Thyroid gland (tissue), 4 donors: Measurements from ENCODE around the gene SYT12. TPM values are rescaled to one million over a fixed set of nuclear protein-coding genes. Genes with fewer than 3 reads are reported as not detected.
"Not testable (repeated sequence)": the region's sequence is repeated elsewhere in the genome, so short reads cannot be mapped to it uniquely, and the experiment has no call there.

ENCODE experiments used
- DNase-seq, 2 donors: peaks; one replicate each; pipeline ENCODE4 v3.0.0-alpha.2; 2019
- H3K27ac ChIP-seq, 3 donors: fragments of 200-600 bp; sonication (generic); 1 replicate in 2 of 3; 2 replicates in 1 of 3; pipeline ENCODE4 v1.5.1; 2016 to 2019; ENCODE audit warnings: mild to moderate bottlenecking in 1 of 3, moderate library complexity in 1 of 3
- H3K27me3 ChIP-seq: fragments of 200-600 bp; sonication (generic); one replicate; pipeline ENCODE4 v1.5.1; 2019
- H3K36me3 ChIP-seq, 2 donors: fragments of 200-600 bp; sonication (generic); one replicate each; pipeline ENCODE4 v1.5.1; 2016 to 2019
- H3K4me1 ChIP-seq, 2 donors: fragments of 200-600 bp; sonication (generic); one replicate each; pipeline ENCODE4 v1.5.1; 2017 to 2019
- H3K4me3 ChIP-seq, 3 donors: fragments of 200-600 bp; sonication (generic); replicated peaks in 1 of 3; 1 replicate in 2 of 3; 2 replicates in 1 of 3; pipeline ENCODE4 v1.5.1; 2016; ENCODE audit warnings: mild to moderate bottlenecking in 1 of 3
- H3K9me3 ChIP-seq: fragments of 200-600 bp; sonication (generic); one replicate; pipeline ENCODE4 v1.5.1; 2017
- POLR2A ChIP-seq, 2 donors: fragments of 450-650 bp; IDR thresholded peaks; one replicate each; pipeline ENCODE4 v1.6.1; 2017; ENCODE audit warnings: antibody characterized with exemption in 2 of 2, mild to moderate bottlenecking in 2 of 2, moderate library complexity in 1 of 2
- WGBS, 2 donors: methylation state at CpG; one replicate each; pipeline ENCODE4 v1.1.5; 2017; 5-methylcytosine and 5-hydroxymethylcytosine counted together
- intact Hi-C: fragments of 100-400 bp; cut with DNase I; formaldehyde crosslinking; loops from one replicate; pipeline ENCODE4 v1.15.1; 2023
- total RNA-seq, 4 donors: library from RNA; depleted of rRNA; stranded (reverse); fragments of >200 nt; gene quantifications; one replicate each; pipeline ENCODE4 v1.2.3, GENCODE V29; 2016
- TF ChIP-seq, protein P1 (sequence below), 6 experiments: fragments of 200-600 bp in 3 of 6; fragments of 450-650 bp in 3 of 6; sonication (generic) in 3 of 6; IDR thresholded peaks; one replicate each; pipeline ENCODE4 v1.5.1; 2016 to 2019; ENCODE audit warnings: antibody characterized with exemption in 6 of 6, mild to moderate bottlenecking in 2 of 6, inconsistent platforms in 1 of 6, moderate library complexity in 1 of 6

Gene SYT12
- total RNA-seq, 4 donors from 2014 or later, result 0.13 to 0.44 (median 0.22) TPM; not detected in 1

DNA sequence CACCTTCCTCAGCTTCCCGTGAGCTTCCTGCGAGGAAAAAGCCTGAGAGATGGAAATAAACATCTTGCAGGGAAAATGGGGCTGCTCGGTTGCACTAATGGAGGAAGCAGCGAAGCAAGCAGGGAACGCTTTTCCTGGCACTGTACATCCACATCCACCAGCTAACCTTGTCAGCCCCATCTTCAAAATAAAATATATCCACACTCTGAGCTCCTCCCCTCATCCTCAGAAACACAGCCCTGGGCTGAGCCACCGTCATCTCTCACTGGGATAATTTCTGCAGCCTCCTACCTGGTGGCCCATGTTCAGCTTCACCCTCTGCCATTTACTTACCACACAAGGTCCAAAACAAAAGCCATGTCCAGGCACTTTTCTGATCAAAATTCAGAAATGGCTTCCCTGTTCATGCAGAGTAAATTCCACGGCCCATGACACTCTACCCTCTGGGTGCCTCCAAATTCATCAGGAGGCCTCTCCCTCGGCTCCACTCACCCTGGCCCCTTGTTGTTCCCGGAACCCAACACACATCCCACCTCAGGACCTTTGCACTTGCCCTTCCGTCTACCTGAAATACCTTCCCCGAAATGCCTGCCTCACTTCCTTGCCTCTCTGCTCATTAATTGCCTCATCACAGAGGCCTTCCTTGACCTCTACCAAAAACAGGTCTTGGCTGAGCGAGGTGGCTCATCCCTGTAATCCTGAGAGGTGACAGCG lies 34.9 kb upstream of the SYT12 start:
- Histone ChIP-seq H3K27me3 (no peaks in the 10 kb centered on the region), H3K9me3 (no peaks in the 10 kb centered on the region), H3K27ac (no peak overlapping the region), H3K36me3 (no peaks in the 10 kb centered on the region), H3K4me1 (no peaks in the 10 kb centered on the region), H3K4me3 (no peak overlapping the region)
- DNase-seq, result no peak
- 74 to 86% methylated on average over 12 to 13 of the region's 13 CpGs for WGBS, 2 donors
- TF ChIP-seq, protein P1, sequence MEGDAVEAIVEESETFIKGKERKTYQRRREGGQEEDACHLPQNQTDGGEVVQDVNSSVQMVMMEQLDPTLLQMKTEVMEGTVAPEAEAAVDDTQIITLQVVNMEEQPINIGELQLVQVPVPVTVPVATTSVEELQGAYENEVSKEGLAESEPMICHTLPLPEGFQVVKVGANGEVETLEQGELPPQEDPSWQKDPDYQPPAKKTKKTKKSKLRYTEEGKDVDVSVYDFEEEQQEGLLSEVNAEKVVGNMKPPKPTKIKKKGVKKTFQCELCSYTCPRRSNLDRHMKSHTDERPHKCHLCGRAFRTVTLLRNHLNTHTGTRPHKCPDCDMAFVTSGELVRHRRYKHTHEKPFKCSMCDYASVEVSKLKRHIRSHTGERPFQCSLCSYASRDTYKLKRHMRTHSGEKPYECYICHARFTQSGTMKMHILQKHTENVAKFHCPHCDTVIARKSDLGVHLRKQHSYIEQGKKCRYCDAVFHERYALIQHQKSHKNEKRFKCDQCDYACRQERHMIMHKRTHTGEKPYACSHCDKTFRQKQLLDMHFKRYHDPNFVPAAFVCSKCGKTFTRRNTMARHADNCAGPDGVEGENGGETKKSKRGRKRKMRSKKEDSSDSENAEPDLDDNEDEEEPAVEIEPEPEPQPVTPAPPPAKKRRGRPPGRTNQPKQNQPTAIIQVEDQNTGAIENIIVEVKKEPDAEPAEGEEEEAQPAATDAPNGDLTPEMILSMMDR (IDR thresholded peaks at IDR 0.05), result no peak
- no peak for TF ChIP-seq POLR2A (IDR thresholded peaks at IDR 0.05)
- intact Hi-C loops, result no loop called here

DNA sequence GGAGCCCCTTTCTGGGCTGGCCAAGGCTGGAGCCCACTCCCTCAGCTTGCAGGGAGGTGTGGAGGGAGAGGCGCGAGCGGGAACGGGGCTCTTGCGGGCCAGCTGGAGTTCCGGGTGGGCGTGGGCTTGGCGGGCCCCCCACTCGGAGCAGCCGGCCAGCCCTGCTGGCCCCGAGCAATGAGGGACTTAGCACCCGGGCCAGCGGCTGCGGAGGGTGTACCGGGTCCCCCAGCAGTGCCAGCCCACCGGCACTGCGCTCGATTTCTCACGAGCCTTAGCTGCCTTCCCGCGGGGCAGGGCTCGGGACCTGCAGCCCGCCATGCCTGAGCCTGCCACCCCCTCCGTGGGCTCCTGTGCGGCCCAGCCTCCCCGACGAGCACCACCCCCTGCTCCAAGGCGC lies 34.2 kb upstream of the SYT12 start:
- H3K36me3 ChIP-seq, H3K27me3 ChIP-seq, DNase-seq, H3K9me3 ChIP-seq, H3K4me1 ChIP-seq, H3K27ac ChIP-seq, H3K4me3 ChIP-seq, intact Hi-C loops: not testable (repeated sequence)
- WGBS, 2 donors, result no CpG with 5 or more reads among the region's 28 CpGs

DNA sequence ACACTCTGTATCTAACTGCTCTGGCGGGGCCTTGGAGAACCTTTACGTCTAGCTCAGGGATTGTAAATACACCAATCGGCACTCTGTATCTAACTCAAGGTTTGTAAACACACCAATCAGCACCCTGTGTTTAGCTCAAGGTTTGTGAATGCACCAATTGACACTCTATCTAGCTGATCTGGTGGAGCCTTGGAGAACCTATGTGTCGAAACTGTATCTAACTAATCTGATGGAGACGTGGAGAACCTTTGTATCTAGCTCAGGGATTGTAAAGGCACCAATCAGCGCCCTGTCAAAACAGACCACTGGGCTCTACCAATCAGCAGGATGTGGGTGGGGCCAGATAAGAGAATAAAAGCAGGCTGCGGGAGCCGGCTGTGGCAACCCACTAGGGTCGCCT lies 33.6 kb upstream of the SYT12 start:
- H3K36me3 ChIP-seq, H3K4me1 ChIP-seq, H3K4me3 ChIP-seq, H3K9me3 ChIP-seq, H3K27ac ChIP-seq, DNase-seq, H3K27me3 ChIP-seq, intact Hi-C loops: not testable (repeated sequence)
- WGBS, 2 donors, result 87 to 89% methylated on average over 8 to 9 of the region's 9 CpGs

DNA sequence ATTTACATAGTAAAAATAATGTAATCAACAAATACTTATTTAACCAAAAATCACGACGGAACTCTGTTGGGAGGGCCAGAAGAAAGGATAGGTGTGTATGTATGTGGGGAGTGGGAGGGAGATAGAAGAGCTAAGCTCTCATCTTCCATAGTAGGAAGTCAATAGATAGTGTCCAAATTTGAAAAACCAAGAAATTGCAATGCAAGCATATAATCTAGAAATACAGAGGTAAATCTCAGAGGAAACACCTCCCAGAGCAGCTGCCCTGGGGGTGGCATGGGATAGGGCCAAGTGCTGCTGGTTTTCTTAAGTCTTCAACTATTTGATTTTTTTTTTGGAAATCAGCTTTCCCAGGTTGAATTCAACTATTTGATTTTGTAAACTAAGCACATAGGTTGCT lies 30.9 kb upstream of the SYT12 start:
- no peak overlapping the region for H3K4me3 ChIP-seq
- 79 to 80% methylated on average over 2 of the region's 2 CpGs for WGBS, 2 donors
- DNase-seq, result no peak
- no peaks in the 10 kb centered on the region for H3K4me1 ChIP-seq
- no peak overlapping the region for H3K27ac ChIP-seq
- no peaks in the 10 kb centered on the region for H3K27me3 ChIP-seq
- intact Hi-C loops, result no loop called here
- TF ChIP-seq POLR2A (IDR thresholded peaks at IDR 0.05), result no peak
- TF ChIP-seq, protein P1 (IDR thresholded peaks at IDR 0.05), result no peak
- H3K36me3 ChIP-seq, result no peaks in the 10 kb centered on the region
- H3K9me3 ChIP-seq, result no peaks in the 10 kb centered on the region

DNA sequence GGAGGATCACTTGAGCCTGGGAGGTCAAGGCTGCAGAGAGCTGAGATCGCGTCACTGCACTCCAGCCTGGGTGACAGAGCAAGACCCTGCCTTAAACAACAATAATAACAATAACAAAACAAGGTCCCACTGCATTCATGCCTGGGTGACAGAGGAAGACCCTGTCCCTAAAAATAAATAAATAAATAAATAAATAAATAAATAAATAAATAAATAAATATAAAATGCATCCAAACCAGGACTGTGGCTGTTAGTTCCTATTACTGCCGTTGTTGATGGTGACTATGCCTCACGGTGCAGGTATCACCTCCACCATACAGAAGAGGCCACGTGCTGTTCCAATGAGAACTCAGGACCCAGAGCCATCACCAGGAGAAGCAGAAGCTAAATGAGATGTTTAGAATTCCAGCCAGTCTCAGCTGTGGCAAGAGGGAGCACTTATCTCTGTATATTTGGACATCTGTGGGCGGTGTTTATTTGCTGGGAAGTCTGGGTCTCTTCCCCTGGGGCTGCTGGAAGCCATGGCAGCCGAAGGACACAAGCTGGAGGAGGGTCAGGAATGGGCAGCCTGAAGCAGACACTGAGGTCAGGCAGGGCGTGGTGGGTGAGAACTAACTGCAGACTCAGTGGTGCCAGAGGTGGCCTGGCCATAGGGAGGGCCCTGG lies 26.2 kb upstream of the SYT12 start:
- no peaks in the 10 kb centered on the region for H3K27me3 ChIP-seq
- no peaks in the 10 kb centered on the region for H3K36me3 ChIP-seq
- H3K9me3 ChIP-seq, result no peaks in the 10 kb centered on the region
- 50 to 59% methylated on average over 8 of the region's 8 CpGs for WGBS, 2 donors
- intact Hi-C loops, result no loop called here
- H3K4me1 ChIP-seq, result no peaks in the 10 kb centered on the region
- no peak for DNase-seq
- TF ChIP-seq, protein P1 (IDR thresholded peaks at IDR 0.05), result no peak
- TF ChIP-seq POLR2A (IDR thresholded peaks at IDR 0.05), result no peak
- no peak overlapping the region for H3K27ac ChIP-seq
- H3K4me3 ChIP-seq, result no peak overlapping the region

DNA sequence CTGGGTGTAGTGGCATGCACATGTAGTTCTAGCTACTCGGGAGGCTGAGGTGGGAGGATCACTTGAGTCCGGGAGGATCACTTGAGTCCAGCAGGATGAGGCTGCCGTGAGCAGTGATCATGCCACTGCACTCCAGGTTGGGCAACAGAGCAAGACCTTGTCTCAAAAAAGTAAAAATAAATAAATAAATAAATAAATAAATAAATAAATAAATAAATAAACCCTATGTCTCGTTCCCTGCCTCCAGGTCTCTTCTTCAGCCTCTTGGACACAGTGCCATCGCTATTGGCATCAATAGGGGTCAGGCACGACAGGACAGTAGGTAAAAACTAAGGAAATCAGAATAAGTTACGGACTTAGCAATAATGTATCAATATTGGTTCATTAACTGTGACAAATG lies 23.4 kb upstream of the SYT12 start:
- Histone ChIP-seq H3K9me3 (no peaks in the 10 kb centered on the region), H3K27ac (no peak overlapping the region), H3K36me3 (no peaks in the 10 kb centered on the region), H3K4me1 (peaks cover 0 to 2% of the 10 kb centered on the region in 2 donors), H3K4me3 (no peak overlapping the region), H3K27me3 (no peaks in the 10 kb centered on the region)
- WGBS, 2 donors, result 89 to 91% methylated on average over 7 of the region's 7 CpGs
- no peak for TF ChIP-seq POLR2A (IDR thresholded peaks at IDR 0.05)
- TF ChIP-seq, protein P1 (IDR thresholded peaks at IDR 0.05), result no peak
- DNase-seq, result no peak
- intact Hi-C loops, result no loop called here
